ENCODE results near the gene TUBGCP6. TPM values are rescaled to one million over a fixed set of nuclear protein-coding genes. Genes with fewer than 3 reads are reported as not detected.

TUBGCP6 gene
- total and polyA plus RNA-seq, 9 donors = 7.5 to 52.2 (median 40.8) TPM

- Histone ChIP-seq H3K27me3 (no peaks in the 10 kb centered on the region), H3K27ac (no peak overlapping the region), H3K9me3 (no peaks in the 10 kb centered on the region), H3K36me3 (no peaks in the 10 kb centered on the region), H3K4me3 (no peak overlapping the region), H3K4me1 (ENCODE audit: insufficient read depth) (no peaks in the 10 kb centered on the region)
- no peak for TF ChIP-seq CTCF (IDR thresholded peaks at IDR 0.05)
- TF ChIP-seq POLR2A (IDR thresholded peaks at IDR 0.05) = no peak
- TF ChIP-seq EP300 (IDR thresholded peaks at IDR 0.05) = no peak
- intact Hi-C loops (cut with DNase I) = no loop called here
- 75 to 88% (median 76%) methylated on average over 22 to 24 of the region's 24 CpGs for WGBS, 3 donors
- DNase-seq = no peak
These were observed 19.4 kb downstream of the TUBGCP6 start for GRCh38 chr22:50225200-50225969.

DNA sequence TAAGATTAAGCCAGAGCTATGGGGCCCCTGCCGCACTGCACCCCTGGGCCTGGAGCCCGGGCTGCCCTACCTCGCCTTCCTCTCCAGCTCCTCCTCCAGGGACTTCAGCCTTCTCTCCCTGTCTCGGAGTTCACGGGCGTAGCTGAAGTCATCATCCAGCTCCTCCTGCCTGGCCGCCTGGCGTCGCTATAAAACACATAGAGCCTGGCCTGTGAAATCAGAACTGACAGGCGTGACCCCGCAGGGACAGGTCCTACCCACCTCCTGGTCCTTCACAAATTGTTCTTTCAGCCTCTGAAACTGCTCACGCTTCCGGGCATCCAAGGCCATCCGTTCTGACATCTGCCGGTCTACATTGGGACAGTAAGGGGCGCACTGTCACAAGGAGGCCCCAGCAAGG is 20.8 kb downstream of the TUBGCP6 start:
- intact Hi-C loops (cut with DNase I) = no loop called here
- Histone ChIP-seq H3K4me1 (ENCODE audit: insufficient read depth) (peaks cover 4% of the 10 kb centered on the region), H3K36me3 (no peaks in the 10 kb centered on the region), H3K27ac (no peak overlapping the region), H3K27me3 (no peaks in the 10 kb centered on the region), H3K9me3 (no peaks in the 10 kb centered on the region), H3K4me3 (no peak overlapping the region)
- DNase-seq = no peak
- WGBS, 3 donors = 88 to 93% (median 89%) methylated on average over 16 of the region's 16 CpGs
- TF ChIP-seq EP300 (IDR thresholded peaks at IDR 0.05) (no peak), POLR2A (IDR thresholded peaks at IDR 0.05) (no peak), CTCF (IDR thresholded peaks at IDR 0.05) (no peak)

- H3K9me3 ChIP-seq = no peaks in the 10 kb centered on the region
- no peaks in the 10 kb centered on the region for H3K27me3 ChIP-seq
- no peaks in the 10 kb centered on the region for H3K36me3 ChIP-seq
- intact Hi-C loops (cut with DNase I) = no loop called here
- 77 to 89% (median 80%) methylated on average over 7 to 8 of the region's 8 CpGs for WGBS, 3 donors
- TF ChIP-seq EP300 (IDR thresholded peaks at IDR 0.05) (no peak), POLR2A (IDR thresholded peaks at IDR 0.05) (no peak), CTCF (IDR thresholded peaks at IDR 0.05) (no peak)
- DNase-seq = no peak
- peaks cover 4% of the 10 kb centered on the region for H3K4me1 ChIP-seq (ENCODE audit: insufficient read depth)
- no peak overlapping the region for H3K4me3 ChIP-seq
- no peak overlapping the region for H3K27ac ChIP-seq
These were observed 22.3 kb downstream of the TUBGCP6 start for GRCh38 chr22:50222508-50222907.

- WGBS, 3 donors = 82 to 90% (median 88%) methylated on average over 15 to 19 of the region's 19 CpGs
- Histone ChIP-seq H3K4me3 (no peak overlapping the region), H3K36me3 (no peaks in the 10 kb centered on the region), H3K27ac (no peak overlapping the region), H3K27me3 (no peaks in the 10 kb centered on the region), H3K4me1 (ENCODE audit: insufficient read depth) (peaks cover 4% of the 10 kb centered on the region), H3K9me3 (no peaks in the 10 kb centered on the region)
- no peak for TF ChIP-seq EP300 (IDR thresholded peaks at IDR 0.05)
- intact Hi-C loops (cut with DNase I) = no loop called here
- DNase-seq = no peak
These were observed 23.2 kb downstream of the TUBGCP6 start for GRCh38 chr22:50221410-50222300.
